BE2C (cell line): ENCODE measurements around the gene DNAH3.

Experiments used
- DNase-seq: peaks from one replicate; pipeline ENCODE4 v3.0.0-alpha.2; 2020
- H3K27me3 ChIP-seq: fragments of 250-450 bp; sonication (Bioruptor Pico); 2 replicates; pipeline ENCODE4 v1.5.1; 2020; ENCODE audit warnings: mild to moderate bottlenecking
- H3K36me3 ChIP-seq: fragments of 250-450 bp; sonication (Bioruptor Pico); 2 replicates; pipeline ENCODE4 v1.5.1; 2020; ENCODE audit warnings: mild to moderate bottlenecking
- H3K4me1 ChIP-seq: fragments of 250-450 bp; sonication (Bioruptor Pico); 2 replicates; pipeline ENCODE4 v1.5.1; 2020
- H3K4me3 ChIP-seq: 2 replicates; pipeline ENCODE4 v1.5.1; 2011; ENCODE audit warnings: low read depth, low read length
- H3K9me3 ChIP-seq: fragments of 250-450 bp; sonication (Bioruptor Pico); 2 replicates; pipeline ENCODE4 v1.5.1; 2020
- CTCF ChIP-seq: IDR thresholded peaks from 2 replicates; pipeline ENCODE4 v1.5.1; 2012; ENCODE audit warnings: mild to moderate bottlenecking, low read depth, low read length

The DNAH3 gene

GRCh38 chr16:21192991-21193390 is 42.3 kb upstream of the DNAH3 start:
- no peak for TF ChIP-seq CTCF
- H3K27me3 ChIP-seq, result peaks cover 23% of the 10 kb centered on the region

GRCh38 chr16:21190599-21190998 is 40.0 kb upstream of the DNAH3 start:
- no peak for TF ChIP-seq CTCF

More at GRCh38 chr16:21192991-21193390, 42.3 kb upstream of the DNAH3 start:
- Histone ChIP-seq H3K36me3 (no peaks in the 10 kb centered on the region), H3K9me3 (no peaks in the 10 kb centered on the region; the same call in 1 of the 2 replicates), H3K4me3 (no peak overlapping the region), H3K4me1 (no peaks in the 10 kb centered on the region)
- no peak for DNase-seq

GRCh38 chr16:21190013-21190412 is 39.4 kb upstream of the DNAH3 start:
- Histone ChIP-seq H3K27me3 (peaks cover 6% of the 10 kb centered on the region; the same call in 1 of the 2 replicates), H3K9me3 (no peaks in the 10 kb centered on the region), H3K4me3 (no peak overlapping the region), H3K4me1 (no peaks in the 10 kb centered on the region), H3K36me3 (no peaks in the 10 kb centered on the region)
- no peak for TF ChIP-seq CTCF
- DNase-seq, result no peak

More at GRCh38 chr16:21190599-21190998, 40.0 kb upstream of the DNAH3 start:
- H3K36me3 ChIP-seq, result no peaks in the 10 kb centered on the region
- no peaks in the 10 kb centered on the region for H3K9me3 ChIP-seq
- no peak overlapping the region for H3K4me3 ChIP-seq
- no peaks in the 10 kb centered on the region for H3K4me1 ChIP-seq
- H3K27me3 ChIP-seq, result peaks cover 12% of the 10 kb centered on the region
- no peak for DNase-seq

- H3K4me1 ChIP-seq, result no peaks in the 10 kb centered on the region
- DNase-seq, result no peak
- no peaks in the 10 kb centered on the region; the same call in 1 of the 2 replicates for H3K27me3 ChIP-seq
- no peak for TF ChIP-seq CTCF
- no peaks in the 10 kb centered on the region for H3K9me3 ChIP-seq
- no peak overlapping the region for H3K4me3 ChIP-seq
- H3K36me3 ChIP-seq, result no peaks in the 10 kb centered on the region
These were observed 38.7 kb upstream of the DNAH3 start for GRCh38 chr16:21189311-21189710.

- no peak for TF ChIP-seq CTCF
- Histone ChIP-seq H3K9me3 (no peaks in the 10 kb centered on the region), H3K4me3 (no peak overlapping the region), H3K36me3 (no peaks in the 10 kb centered on the region), H3K27me3 (no peaks in the 10 kb centered on the region; the same call in 1 of the 2 replicates), H3K4me1 (no peaks in the 10 kb centered on the region)
- no peak for DNase-seq
These were observed 35.7 kb upstream of the DNAH3 start for GRCh38 chr16:21186326-21186691.

GRCh38 chr16:21185659-21186325 is 35.1 kb upstream of the DNAH3 start:
- Histone ChIP-seq H3K27me3 (no peaks in the 10 kb centered on the region; the same call in 1 of the 2 replicates), H3K4me1 (no peaks in the 10 kb centered on the region), H3K36me3 (no peaks in the 10 kb centered on the region), H3K9me3 (no peaks in the 10 kb centered on the region), H3K4me3 (no peak overlapping the region)
- no peak for DNase-seq
- no peak for TF ChIP-seq CTCF
